Measurements from ENCODE around the gene GALR2.
"Not testable (repeated sequence)": the region's sequence is repeated elsewhere in the genome, so short reads cannot be mapped to it uniquely, and the experiment has no call there.

Gene GALR2

GRCh38 chr17:76072148-76072858 lies 2.3 kb upstream of the GALR2 start, which contains the start of gene SRP68:
Gene SRP68 (minus strand): TSS chr17:76072517. CDS start chr17:76072491, 26 bp downstream.
- no peaks in the 10 kb centered on the region for H3K9me3 Mint-ChIP-seq
- peaks cover 49% of the 10 kb centered on the region for H3K4me1 Mint-ChIP-seq
- DNase-seq, result peak; percentile 94
- TF ChIP-seq CTCF (IDR thresholded peaks at IDR 0.05), result no peak
- H3K27ac Mint-ChIP-seq, result peak within 1 kb of the TSS; percentile 90
- H3K4me3 Mint-ChIP-seq, result peak within 1 kb of the TSS; percentile 95
- peaks cover 10% of the 10 kb centered on the region for H3K36me3 Mint-ChIP-seq (ENCODE audit: low read depth)
- H3K27me3 Mint-ChIP-seq (ENCODE audit: low read depth, poor library complexity), result peaks cover 47% of the 10 kb centered on the region

- peak overlapping the region; percentile 79 for H3K4me3 Mint-ChIP-seq
- no peak overlapping the region for H3K27ac Mint-ChIP-seq
- peak; percentile 19 for TF ChIP-seq CTCF (IDR thresholded peaks at IDR 0.05)
- H3K4me1 Mint-ChIP-seq, result peaks cover 66% of the 10 kb centered on the region
- DNase-seq, result peak; percentile 54
- H3K9me3 Mint-ChIP-seq, result no peaks in the 10 kb centered on the region
- peaks cover 75% of the 10 kb centered on the region for H3K27me3 Mint-ChIP-seq (ENCODE audit: low read depth, poor library complexity)
- no peaks in the 10 kb centered on the region for H3K36me3 Mint-ChIP-seq (ENCODE audit: low read depth)
These were observed 974 bp downstream of the GALR2 start for GRCh38 chr17:76075364-76076145.

GRCh38 chr17:76076146-76076764 lies 1.7 kb downstream of the GALR2 start:
- DNase-seq, result peak; percentile 30
- Mint-ChIP-seq H3K36me3 (ENCODE audit: low read depth) (no peaks in the 10 kb centered on the region), H3K4me3 (peak overlapping the region; percentile 30), H3K27me3 (ENCODE audit: low read depth, poor library complexity) (peaks cover 79% of the 10 kb centered on the region), H3K4me1 (peaks cover 66% of the 10 kb centered on the region), H3K9me3 (no peaks in the 10 kb centered on the region), H3K27ac (no peak overlapping the region)
- TF ChIP-seq CTCF (IDR thresholded peaks at IDR 0.05), result no peak

- DNase-seq, result no peak
- Mint-ChIP-seq H3K27ac (no peak overlapping the region), H3K9me3 (no peaks in the 10 kb centered on the region), H3K4me1 (peaks cover 64% of the 10 kb centered on the region), H3K4me3 (peak overlapping the region; percentile 70), H3K36me3 (ENCODE audit: low read depth) (no peaks in the 10 kb centered on the region), H3K27me3 (ENCODE audit: low read depth, poor library complexity) (peaks cover 82% of the 10 kb centered on the region)
- no peak for TF ChIP-seq CTCF (IDR thresholded peaks at IDR 0.05)
These were observed 2.4 kb downstream of the GALR2 start for GRCh38 chr17:76076765-76077583.

- Mint-ChIP-seq H3K9me3 (no peaks in the 10 kb centered on the region), H3K4me3 (no peak overlapping the region), H3K4me1 (peaks cover 63% of the 10 kb centered on the region), H3K27me3 (ENCODE audit: low read depth, poor library complexity) (peaks cover 80% of the 10 kb centered on the region), H3K27ac (no peak overlapping the region), H3K36me3 (ENCODE audit: low read depth) (no peaks in the 10 kb centered on the region)
- TF ChIP-seq CTCF (IDR thresholded peaks at IDR 0.05), result no peak
- no peak for DNase-seq
These were observed 3.1 kb downstream of the GALR2 start for GRCh38 chr17:76077584-76078110.

GRCh38 chr17:76078370-76078769 lies 3.8 kb downstream of the GALR2 start:
- not testable (repeated sequence) for DNase-seq; H3K27ac Mint-ChIP-seq; H3K4me3 Mint-ChIP-seq; H3K9me3 Mint-ChIP-seq; H3K36me3 Mint-ChIP-seq (ENCODE audit: low read depth)
- Mint-ChIP-seq H3K27me3 (ENCODE audit: low read depth, poor library complexity) (peaks cover 74% of the 10 kb centered on the region), H3K4me1 (peaks cover 63% of the 10 kb centered on the region)
